ENCODE measurements around the gene SKAP1. TPM values are rescaled to one million over a fixed set of nuclear protein-coding genes. Genes with fewer than 3 reads are reported as not detected.

The SKAP1 gene
- total RNA-seq, 1 donor from 2014 or later: 20.9 TPM

GRCh38 chr17:48180842-48181629 lies 249.0 kb downstream of the SKAP1 start:
- DNase-seq (ENCODE audit: low spot score): no peak
- no peak for ATAC-seq

- ATAC-seq: no peak
These were observed 250.7 kb downstream of the SKAP1 start for GRCh38 chr17:48179071-48179945.

GRCh38 chr17:48178317-48178716 lies 251.7 kb downstream of the SKAP1 start:
- ATAC-seq (no peak), DNase-seq (ENCODE audit: low spot score) (no peak)

More at GRCh38 chr17:48179071-48179945, 250.7 kb downstream of the SKAP1 start:
- no peak for DNase-seq (ENCODE audit: low spot score)

GRCh38 chr17:48177816-48178215 lies 252.2 kb downstream of the SKAP1 start:
- DNase-seq (ENCODE audit: low spot score) (no peak), ATAC-seq (no peak)

GRCh38 chr17:48176471-48176855 lies 253.6 kb downstream of the SKAP1 start:
- ATAC-seq: no peak
- no peak for DNase-seq (ENCODE audit: low spot score)

- DNase-seq (ENCODE audit: low spot score): no peak
- ATAC-seq: no peak
These were observed 254.1 kb downstream of the SKAP1 start for GRCh38 chr17:48175692-48176470.

DNA sequence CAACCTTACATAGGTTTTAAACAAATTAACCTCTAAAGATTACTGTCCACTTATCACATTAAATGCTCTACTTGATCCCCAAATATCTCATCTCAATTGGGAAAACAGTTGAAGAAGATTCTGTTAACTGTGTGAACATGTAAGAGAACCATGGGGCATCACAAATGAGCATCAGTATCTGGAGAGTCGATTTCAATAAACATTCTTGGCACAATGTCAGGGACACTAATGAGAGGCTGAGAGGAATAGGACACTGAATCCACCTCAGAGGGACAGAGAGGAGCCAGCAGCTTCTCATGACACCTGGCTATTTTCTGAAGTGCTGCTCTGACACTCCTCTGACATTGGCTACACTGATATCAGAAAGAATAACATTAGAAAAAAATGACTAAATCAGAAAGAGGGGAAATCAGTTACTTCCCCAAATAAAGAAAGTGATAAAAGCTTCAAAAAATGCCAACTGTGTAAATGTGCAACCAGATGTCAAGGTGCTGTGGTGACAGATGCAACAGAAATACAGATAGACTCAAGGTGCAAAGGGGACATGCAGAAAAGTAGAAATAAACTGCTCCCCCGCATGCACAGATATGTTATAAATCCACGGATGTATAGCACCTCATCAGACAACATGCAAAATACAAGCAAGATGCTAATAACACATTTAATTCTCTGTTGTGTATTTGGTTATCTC lies 255.0 kb downstream of the SKAP1 start:
- no peak for DNase-seq (ENCODE audit: low spot score)
- no peak for ATAC-seq

DNA sequence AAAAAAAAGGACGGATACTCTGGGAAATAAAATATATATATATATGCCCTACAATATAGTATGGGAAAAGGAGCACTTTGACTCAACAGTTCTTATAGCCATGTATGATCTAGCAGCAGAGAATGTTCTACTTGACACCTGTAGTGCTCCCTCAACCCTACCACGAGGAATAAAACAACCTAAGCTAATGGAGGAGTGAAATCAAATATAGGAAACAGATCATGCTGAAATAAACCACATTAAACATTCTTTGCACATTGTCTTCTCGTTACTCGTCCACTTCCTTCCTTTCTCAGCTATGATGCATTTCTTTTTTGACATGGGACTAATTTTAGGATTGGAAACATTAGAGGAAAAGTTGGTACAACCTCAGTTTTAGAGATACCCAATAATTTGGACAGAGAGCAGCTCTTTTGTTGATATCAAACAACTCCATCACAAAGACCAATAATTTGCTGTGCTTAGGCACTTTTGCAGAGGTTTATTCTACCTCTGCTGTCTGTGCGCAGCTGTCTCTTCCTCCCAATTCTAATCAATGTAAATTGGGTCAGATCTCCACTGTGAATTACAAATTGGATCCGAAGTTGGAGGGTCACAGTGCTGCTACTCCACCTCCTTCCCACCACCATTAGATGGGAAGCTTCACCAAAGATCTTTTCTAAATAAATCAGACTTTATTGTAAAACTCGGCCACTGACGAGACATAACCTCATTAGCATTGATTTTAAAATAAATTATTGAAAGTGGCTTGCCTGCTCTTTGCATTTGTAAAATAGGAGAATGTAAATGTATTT lies 256.6 kb downstream of the SKAP1 start:
- ATAC-seq: no peak
- no peak for DNase-seq (ENCODE audit: low spot score)

DNA sequence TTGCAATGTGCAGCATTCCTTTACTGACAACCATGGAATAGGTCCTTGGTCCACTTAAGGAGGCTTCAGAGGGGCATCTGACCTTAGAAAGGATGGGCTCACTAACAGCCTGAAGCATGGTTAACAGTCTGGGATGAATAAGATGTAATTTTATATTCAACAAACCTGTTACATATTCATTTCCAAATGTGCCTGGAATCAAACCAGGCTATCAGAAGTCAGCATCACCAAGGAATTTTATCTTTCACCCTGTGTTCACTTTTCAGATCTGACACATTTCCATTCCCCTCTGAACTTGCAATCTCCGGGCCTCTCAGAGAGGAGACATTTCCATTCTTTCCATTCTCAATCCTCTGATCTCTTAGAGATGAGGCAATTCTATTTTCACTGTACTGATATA lies 260.1 kb downstream of the SKAP1 start:
- no peak for ATAC-seq

GRCh38 chr17:48163809-48164208 lies 266.2 kb downstream of the SKAP1 start:
- ATAC-seq (no peak), DNase-seq (ENCODE audit: low spot score) (no peak)

More for the DNA sequence above, 260.1 kb downstream of the SKAP1 start:
- DNase-seq (ENCODE audit: low spot score): no peak

GRCh38 chr17:48162946-48163506 lies 267.0 kb downstream of the SKAP1 start:
- peak; percentile 62 for DNase-seq (ENCODE audit: low spot score)
- ATAC-seq: peak; percentile 68

GRCh38 chr17:48162306-48162934 lies 267.6 kb downstream of the SKAP1 start:
- DNase-seq (ENCODE audit: low spot score) (no peak), ATAC-seq (peak; percentile 75)

DNA sequence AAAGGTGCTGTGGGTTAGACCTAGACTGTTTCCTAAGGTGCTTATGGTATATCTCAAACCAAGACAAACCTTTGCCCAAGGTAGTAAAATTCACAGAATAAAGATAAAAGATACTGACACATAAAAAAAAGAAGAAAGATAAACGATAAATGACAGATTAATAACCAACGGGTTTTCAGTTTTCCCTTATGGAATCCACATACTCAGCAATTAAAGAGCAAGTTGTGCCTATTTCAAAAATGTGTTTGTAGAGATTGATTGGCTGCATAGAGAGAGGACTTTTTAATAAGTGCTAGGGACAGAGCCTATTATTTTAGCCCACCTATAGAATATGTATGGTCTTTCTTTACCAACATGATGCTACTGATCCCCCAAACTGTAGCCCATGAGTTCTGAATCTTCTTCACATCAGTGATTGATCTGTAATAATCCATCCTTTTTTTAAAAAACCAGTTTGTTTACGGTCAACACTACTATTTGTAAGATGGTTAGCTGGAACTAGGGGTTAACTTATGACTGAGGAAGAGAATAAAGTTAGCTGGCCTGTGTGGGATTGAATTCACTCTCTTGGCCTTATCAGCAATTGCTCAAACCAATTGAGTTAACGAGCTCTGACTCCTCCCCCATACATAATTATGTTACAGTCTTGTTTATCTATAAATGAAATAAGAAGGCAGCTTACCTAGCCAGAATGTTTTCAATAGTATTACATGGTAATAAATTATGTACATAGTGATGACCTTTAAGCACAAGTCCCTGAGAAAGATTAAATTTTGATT lies 268.7 kb downstream of the SKAP1 start:
- no peak for DNase-seq (ENCODE audit: low spot score)
- ATAC-seq: no peak

DNA sequence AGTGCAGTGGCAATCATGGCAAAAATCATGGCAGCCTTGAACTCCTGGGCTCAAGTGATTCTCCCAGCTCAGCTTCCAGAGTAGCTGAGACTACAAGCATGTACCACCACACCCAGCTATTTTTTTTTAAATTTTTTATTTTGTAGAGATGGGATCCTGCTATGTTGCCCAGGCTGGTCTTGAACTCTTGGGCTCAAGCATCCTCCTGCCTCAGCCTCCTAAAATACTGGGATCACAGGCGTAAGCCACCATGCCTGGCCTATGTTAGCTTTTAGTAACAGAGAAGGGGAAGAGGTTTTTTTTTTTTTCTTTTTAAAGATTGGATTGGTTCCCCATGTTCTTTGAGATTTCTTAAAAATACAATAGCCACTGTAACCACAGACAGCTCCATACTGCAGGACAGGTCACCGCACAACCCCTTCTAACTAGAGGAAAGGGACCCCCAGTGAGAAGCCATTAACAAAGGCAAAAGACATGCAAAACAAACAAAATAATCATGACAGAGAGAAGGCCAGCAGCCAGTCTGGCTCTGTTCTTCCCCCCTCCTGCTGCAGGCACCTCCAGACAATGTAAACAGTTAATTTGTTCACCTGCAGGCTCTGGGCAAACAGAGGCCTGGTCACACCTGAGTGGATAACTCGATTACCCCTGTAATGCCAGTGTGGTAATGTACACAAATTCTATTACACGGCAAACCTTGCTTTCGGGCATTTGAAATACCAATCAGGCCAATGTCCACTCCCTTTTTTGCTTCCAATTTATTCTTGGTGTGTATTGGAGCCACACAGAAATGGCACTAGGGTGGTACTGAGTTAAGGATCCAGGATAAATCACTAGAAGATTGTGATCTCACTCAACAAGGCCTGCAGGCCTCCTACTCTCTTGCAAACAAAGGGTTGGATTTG lies 269.6 kb downstream of the SKAP1 start:
- ATAC-seq (peak; percentile 61), DNase-seq (ENCODE audit: low spot score) (peak; percentile 58)

DNA sequence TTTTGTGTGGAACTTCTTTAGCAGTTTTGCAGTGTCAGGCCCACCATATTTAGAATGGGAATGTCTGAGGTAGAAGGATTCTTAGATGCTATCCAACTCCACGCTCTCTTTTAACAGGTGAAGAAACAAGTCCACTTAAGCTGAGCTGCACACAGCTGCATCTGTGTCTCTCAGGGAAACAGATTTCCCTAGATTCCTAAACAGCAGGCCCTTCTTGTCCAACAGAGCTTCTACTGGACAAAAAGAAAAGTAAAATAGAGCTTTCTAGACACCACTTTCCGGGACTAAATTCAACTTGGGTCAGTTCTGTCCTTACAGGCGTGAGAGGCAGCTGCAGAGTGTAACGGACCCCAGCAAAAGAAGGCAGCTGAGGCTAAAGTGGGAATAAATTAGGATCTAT lies 270.8 kb downstream of the SKAP1 start:
- no peak for DNase-seq (ENCODE audit: low spot score)
- no peak for ATAC-seq

DNA sequence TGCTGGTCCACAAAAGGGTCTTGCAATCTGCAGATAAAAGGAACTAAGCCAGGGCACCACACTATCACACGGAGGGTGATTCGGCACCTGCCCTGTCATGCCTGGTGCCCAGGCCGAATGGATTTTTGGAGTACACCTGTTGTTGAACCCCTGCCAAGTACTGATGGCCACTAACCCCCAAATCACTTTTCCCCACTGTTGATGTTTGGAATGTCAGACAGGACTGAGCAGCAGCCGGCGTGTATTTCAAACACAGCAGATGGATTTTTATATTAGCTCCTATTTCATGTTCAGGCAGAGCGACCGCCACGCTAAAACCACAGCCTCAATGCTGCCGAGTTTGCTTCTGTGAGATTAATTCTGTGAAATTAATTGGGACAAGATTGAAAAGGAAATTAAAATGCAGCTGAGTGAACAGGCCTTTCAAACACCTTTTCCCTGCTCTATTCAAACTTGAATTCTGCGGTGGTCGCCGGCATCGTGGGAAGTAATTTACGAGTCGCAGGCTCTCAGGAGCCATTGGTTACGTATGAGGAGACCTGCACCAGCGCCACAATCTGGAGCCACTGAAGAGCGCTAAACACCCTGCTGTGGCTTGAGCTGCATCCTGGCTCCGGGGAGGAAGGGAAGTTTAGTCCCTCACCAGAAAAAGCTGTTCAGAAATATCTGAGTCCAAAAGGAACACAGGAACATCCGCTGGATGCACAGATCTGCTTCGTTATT lies 274.0 kb downstream of the SKAP1 start:
- ATAC-seq (no peak), DNase-seq (ENCODE audit: low spot score) (no peak)
